T47D (cell line): ENCODE data around the gene MARK3.

Experiments
- DNase-seq, 2 experiments: peaks; one replicate each; pipeline versions ENCODE4 v3.0.0 to v3.0.0-alpha.2; 2011 to 2012; ENCODE audit warnings: low read depth in 1 of 2, low spot score in 1 of 2
- JUND ChIP-seq: IDR thresholded peaks from 2 replicates; pipeline ENCODE4 v1.6.1; 2012; ENCODE audit warnings: low read depth
- in situ Hi-C: cut with HindIII; loops from 2 replicates; pipeline ENCODE4 v1.10.0; 2016; ENCODE audit warnings: low sequenced_read_pairs, low pct_unique_long_range_greater_than_20kb

MARK3 gene

DNA sequence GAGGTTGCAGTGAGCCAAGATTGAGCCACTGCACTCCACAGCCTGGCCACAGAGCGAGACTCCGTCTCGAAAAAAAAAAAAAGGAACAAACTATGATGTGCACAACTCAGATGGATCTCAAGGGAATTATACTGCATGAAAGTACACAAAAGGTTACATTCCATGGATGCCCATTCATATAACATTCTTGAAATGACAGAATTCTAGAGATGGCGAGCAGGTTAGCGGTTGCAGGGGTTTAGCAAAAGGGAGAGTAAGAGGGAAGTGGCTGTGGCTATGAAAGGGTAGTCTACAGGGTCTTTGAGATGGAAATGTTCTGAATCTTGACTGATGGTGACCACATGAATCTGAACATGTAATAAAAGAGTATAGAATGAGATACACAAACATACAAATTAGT lies 87.7 kb downstream of the MARK3 start:
- no peak for TF ChIP-seq JUND
- no peak for DNase-seq
- in situ Hi-C loops = no loop called here

DNA sequence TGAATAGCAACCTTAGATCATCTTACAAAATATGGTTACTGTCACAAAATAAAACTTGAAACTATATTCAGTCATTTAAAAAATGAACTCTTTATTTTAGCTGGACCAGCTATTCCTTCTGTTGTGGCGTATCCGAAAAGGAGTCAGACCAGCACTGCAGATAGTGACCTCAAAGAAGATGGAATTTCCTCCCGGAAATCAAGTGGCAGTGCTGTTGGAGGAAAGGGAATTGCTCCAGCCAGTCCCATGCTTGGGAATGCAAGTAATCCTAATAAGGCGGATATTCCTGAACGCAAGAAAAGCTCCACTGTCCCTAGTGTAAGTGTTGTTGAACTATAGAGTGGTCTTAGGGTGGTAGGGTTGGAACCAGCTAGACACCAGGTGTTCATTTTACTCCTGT lies 89.7 kb downstream of the MARK3 start:
- no peak for TF ChIP-seq JUND
- in situ Hi-C loops = no loop called here
- DNase-seq = no peak

DNA sequence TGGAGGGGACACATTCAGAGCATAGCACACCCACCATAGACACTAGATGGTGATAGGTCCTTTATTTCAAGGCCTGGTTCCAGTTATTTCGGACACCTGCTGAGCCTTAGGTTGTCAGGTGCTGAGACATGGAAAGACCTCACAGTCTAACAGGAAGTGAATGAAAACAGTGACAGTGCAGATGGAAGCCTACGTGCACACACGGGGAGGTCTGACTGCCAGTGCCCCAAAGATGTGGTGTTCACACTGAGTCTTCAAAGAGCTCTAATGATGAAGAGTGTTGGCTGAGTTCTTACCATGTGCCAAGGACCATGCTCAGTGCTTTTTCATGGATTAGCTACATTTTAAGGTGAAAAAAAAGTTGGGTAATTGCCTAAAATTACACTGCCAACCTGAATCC lies 90.8 kb downstream of the MARK3 start:
- in situ Hi-C loops = no loop called here
- TF ChIP-seq JUND = no peak
- DNase-seq = no peak

DNA sequence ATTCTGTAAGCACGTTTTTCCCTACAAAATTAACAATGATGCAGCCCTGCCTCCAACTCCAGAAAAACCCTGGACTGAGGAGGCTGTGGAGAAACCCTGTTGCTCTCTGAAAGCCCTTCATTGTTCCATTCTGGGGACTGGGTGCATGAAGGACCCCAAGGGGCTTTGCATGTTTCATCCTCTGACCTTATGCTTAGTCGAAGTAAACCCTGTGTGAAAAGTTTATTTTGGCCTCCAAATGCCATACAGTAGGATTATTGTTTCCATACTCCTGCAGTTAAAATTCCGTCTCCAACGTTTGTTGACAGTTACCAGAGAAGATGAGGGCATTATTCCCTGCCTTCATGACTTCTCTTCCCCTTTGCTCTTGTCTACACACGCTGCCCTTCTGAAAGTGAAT lies 91.4 kb downstream of the MARK3 start:
- no peak for DNase-seq
- in situ Hi-C loops = no loop called here
- no peak for TF ChIP-seq JUND

DNA sequence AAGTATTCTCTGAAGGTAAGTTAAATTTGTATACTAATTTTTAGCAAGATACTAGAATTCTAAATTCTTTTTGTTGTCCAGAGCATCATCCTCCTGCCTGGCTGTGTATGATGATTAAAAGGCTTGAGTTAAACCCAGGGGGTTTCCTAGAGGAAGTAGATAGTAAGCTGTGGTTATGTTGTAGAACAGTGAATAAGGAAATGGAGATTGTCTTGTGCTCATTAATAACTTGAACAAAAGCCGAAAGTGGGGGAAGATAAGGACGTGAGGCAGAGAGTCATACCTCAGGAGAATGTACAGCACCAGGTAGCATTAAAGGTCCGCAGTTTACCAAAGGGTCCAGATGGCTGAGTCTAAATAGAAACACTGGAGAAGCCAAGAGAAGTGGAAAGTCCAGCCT lies 95.4 kb downstream of the MARK3 start:
- in situ Hi-C loops = no loop called here
- no peak for TF ChIP-seq JUND
- no peak for DNase-seq

DNA sequence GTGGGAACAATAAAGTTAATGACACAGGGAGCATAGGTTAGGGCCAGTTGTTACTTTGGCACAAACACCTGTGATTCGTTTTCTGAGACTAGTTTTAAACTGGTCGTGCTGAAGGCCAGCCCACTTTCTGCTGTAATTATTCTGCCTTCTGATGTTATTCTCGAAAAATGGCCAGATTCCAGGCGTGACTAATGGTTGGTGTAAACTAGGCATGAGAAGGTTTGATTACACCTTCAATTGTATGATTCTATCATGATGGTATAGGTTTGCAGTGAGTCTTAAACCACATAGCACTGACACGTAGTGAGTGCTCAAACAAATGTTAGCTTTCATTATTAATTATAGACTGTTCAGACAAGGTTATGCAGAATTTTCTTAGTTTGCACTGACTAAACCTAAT lies 98.4 kb downstream of the MARK3 start:
- no peak for TF ChIP-seq JUND
- no peak for DNase-seq
- in situ Hi-C loops = no loop called here

DNA sequence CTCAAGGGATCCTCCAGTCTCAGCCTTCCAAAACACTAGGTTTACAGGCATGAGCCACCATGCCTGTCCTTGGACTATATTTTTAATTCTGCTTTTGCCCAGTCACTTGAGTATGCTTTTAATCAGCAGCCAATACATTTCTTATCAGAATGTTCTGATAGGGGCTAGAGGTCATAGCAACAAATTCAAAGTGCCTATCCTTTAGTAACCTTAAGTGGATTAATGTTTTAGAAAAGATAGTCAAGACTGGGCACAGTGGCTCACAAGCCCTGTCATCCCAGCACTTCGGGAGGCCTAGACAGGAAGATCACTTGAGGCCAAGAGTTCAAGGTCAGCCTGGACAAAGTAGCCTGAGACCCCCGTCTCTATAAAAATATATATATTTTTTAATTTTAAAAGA lies 100.3 kb downstream of the MARK3 start:
- no peak for TF ChIP-seq JUND
- in situ Hi-C loops = no loop called here
- DNase-seq = no peak

DNA sequence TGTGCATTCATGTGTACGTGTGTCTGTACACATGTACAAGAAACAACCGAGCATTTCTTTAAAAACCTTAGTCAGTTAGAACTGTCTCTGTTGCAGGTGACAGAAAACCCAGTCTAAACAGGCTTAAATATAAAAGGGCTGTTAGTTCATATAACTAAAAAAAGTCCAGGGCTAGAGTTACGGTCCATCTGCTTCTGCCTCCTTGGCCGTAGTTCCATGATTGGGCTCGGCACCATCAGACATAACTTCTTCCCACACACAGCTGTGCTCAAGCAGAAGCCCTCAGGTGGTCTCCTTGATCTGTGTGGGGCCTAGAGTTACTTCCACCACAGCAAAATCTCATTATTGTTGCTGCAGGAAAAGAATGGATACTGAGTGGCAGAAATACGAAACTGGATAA lies 102.9 kb downstream of the MARK3 start:
- in situ Hi-C loops = no loop called here
- DNase-seq = no peak
- TF ChIP-seq JUND = no peak

DNA sequence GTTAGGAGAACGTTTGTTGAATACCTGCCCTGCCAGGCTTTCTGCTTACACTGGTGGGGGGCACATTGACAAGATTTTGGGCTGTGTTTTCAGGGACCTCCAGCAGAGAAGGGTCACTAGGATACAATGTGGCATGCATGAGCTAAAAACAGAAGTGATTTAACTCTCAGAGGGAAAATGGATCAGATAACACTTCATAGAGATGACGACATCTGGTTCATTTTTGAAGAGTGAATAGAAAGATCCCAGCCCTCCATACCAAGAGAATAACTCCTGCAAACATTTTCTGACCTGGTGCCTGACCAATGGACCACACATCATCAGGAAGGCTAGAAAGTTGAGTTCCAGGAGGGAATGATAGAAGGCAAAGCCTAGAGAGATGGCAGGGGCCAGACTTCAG lies 103.7 kb downstream of the MARK3 start:
- in situ Hi-C loops = no loop called here
- TF ChIP-seq JUND = no peak
- no peak for DNase-seq

DNA sequence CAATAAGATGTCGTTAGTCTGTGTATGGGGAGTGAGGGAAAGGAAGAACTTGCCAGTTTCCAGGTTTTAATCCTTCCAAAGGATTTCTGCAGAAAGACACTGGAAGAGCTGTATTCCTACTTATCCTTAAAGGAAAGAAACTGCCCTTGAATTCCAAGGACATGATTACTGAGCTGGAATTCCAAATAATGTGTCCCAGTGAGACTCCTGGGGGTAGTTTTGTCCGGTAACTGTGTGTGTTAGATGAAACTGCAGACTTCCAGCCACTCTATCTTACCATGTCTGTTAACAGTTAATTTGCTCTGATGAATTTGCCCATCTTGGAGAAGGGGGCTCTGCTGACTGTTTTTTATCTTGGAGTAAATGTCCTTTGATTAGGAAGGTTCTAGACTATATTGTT lies 104.4 kb downstream of the MARK3 start:
- TF ChIP-seq JUND = no peak
- DNase-seq = no peak
- in situ Hi-C loops = no loop called here

DNA sequence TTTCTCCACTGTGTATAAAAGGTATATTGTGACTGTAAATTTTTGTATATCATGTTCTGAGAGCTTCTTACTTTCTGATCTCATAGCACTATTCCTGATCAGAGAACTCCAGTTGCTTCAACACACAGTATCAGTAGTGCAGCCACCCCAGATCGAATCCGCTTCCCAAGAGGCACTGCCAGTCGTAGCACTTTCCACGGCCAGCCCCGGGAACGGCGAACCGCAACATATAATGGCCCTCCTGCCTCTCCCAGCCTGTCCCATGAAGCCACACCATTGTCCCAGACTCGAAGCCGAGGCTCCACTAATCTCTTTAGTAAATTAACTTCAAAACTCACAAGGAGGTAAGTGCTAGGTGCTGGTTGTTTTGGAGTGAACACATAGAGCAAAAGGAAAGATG lies 106.5 kb downstream of the MARK3 start:
- no peak for TF ChIP-seq JUND
- in situ Hi-C loops = no loop called here
- no peak for DNase-seq

DNA sequence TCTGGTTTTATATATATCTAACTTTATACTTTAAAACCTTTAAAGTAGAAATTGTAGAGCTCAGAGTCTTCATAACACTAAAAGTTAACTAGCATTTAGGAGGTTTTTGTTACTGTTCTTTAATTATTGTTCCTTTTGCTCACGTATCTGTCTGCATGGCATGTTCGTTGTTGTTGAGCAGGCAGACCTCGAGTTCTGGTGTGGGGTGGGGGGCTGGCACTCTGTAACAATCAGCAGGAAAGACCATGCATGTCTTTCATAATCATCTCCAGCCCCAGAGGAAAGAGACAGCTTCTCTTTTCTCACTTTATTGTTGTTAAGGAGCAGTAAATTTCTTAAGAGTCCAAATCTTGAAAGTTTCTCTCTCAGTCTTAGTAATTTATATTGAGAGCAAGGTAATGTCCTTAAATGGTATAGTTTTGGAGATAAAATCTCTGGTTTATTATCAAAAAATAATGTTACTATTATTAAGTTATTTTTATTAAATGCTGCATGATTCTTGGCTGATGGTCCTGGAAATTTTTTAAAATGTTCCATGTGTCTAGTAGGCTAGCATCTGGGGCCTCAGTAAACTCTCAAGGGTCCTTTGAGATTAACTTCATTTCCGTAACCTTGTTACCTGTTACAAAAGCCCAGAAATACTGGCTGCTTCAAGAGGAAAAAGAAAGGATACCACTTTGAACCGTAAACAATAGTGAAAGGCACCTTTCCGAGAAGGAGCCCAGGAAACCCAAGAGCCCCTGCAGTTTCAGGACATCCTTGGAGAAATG lies 107.1 kb downstream of the MARK3 start:
- DNase-seq = no peak

DNA sequence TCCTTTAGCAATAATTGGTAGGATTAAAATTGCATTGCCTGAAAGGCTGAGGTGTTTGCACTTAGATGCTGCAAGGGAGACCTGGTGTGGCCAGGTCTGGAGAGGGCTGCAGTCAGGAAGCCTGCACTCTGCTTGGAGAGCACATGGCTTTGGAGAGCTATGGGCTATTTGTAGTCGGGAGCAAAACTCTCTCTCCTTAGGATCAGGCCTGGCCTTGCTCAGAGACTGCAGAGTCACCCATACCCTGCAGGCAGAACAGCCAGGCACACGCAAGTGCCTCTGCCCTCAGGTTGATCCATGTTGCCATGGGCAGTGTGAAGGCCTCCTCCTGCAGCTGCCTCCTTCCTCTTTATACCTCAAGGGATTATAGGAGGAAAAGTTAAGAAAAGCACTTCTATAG lies 110.6 kb downstream of the MARK3 start:
- TF ChIP-seq JUND = no peak

More for the DNA sequence above, 107.1 kb downstream of the MARK3 start:
- TF ChIP-seq JUND = no peak
- in situ Hi-C loops = no loop called here

DNA sequence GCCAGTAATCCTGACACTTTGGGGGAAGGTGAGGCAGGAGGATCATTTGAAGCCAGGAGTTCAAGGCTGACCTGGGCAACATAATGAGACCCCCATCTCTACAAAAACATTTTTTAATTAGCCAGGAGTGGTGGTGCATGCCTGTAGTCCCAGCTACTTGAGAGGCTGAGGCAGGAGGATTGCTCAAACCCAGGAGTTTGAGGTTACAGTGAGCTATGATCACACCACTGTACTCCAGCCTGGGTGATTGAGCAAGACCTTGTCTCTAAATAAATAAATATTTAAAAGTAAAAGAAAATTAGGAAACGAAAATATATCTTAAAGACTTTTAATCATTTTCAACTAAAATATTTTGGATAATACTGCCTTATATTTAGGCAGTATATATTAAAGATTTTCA lies 111.6 kb downstream of the MARK3 start:
- no peak for DNase-seq
- in situ Hi-C loops = no loop called here
- no peak for TF ChIP-seq JUND

More for the DNA sequence above, 110.6 kb downstream of the MARK3 start:
- DNase-seq = no peak
- in situ Hi-C loops = no loop called here
